GM11168 (cell line): ENCODE results near the gene PDE6C.

ENCODE experiments used
- in situ Hi-C: fragments of 300-500 bp; cut with MboI; formaldehyde crosslinking; loops from one replicate; pipeline ENCODE4 v1.12.0; 2022; ENCODE audit warnings: low sequenced_read_pairs; ENCODE audit not compliant: unreplicated experiment

Gene PDE6C

GRCh38 chr10:93628858-93629257, 16.5 kb downstream of the PDE6C start:
- in situ Hi-C loops: no loop called here

DNA sequence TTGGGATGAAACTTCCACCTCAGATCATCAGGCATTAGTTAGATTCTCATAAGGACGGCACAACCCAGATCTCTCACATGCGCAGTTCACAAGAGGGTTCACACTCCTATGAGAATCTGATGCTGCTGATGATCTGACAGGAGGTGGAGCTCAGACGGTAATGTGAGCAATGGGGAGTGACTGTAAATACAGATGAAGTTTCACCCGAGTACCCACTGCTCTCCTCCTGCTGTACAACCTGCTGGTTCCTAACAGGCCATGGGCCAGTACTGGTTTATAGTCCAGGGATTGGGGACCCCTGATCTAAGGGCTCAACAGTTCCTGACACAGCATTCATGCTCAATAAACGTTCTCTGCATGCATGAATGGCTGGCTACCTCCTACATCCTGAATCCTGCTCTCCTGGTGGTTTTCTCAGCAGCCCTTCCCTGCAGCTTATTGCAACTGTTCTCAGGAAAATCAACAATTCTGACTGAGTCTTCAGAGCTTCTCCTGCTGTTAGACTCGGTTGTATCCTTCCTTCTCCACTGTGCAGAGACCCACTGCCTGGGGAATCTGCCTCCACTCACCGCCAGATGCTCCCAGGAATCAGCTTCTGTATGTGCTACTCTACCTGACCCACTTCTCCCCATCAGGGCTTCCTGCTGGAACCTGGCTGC, 17.4 kb downstream of the PDE6C start:
- in situ Hi-C loops: no loop called here

- in situ Hi-C loops: no loop called here
Measured at GRCh38 chr10:93630625-93631557, 18.6 kb downstream of the PDE6C start.

DNA sequence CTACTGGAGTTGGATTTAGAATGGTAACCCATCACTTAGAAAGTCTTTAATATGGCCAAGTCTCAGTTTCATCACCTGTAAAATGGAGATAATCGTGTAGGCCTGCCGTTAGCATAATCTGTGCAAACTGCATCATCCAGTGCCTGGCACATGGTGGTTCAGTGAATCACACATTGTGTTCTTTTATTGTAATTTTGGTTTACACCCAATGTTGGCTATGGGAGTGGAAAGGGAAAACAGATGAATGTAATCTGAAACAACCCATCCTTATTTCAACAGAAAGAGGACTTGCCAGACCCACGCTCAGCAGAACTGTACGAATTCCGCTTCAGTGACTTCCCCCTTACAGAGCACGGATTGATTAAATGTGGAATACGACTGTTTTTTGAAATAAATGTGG, 27.5 kb downstream of the PDE6C start:
- in situ Hi-C loops: no loop called here

- in situ Hi-C loops: no loop called here
Measured at GRCh38 chr10:93652857-93653256, 40.5 kb downstream of the PDE6C start.

DNA sequence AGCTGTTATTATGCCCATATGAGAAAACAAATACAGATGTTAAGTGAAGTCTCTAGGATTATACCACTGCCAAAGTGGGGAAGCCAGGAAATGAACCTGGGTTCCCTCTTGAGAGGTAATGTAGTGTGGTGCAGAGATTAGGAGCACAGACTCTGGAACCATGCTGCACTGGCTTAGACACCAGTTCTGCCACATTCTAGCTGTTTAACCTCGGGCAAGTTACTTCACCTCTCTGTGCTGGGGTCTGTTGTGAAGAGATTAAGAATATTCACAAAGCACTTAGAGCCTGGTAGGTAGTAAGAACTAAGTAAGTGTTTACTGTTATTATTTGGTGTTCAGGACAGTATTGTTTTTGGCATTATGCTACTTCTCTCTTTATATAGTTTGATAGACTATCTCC, 41.9 kb downstream of the PDE6C start:
- in situ Hi-C loops: no loop called here

DNA sequence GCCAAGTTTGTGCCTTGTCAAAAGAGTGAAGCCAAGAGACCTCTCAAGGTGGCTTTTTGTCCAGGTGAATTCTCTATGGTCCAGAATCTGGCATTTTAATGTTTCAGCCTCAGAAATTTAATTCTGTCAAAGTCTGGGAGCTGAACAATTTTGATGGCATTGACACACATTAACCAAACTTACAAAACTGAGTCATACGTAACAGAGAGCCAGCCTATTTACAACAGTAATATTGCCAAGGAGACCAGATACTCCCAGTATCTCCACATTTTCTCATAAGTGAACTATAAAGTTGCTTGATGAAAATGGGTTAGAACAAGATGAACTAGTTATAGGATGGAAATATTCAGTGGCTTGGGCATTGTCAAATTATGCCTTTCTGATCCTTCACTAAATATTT, 43.8 kb downstream of the PDE6C start:
- in situ Hi-C loops: no loop called here

DNA sequence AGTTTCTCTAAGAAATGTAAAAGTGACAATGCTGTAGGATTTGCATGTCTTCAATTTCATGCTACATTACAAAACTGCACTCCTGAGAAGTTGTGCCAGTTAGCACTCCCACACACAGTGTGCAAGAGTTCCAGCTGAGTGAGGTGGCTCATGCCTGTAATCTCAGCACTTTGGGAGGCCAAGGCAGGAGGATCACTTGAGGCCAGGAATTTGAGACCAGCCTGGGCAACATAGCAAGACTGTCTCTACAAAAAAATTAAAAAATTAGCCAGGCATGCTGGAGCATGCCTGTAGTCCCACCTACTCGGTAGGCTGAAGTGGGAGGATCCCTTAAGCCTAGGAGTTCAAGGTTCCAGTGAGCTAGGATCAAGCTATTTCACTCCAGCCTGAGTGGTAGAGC, 45.4 kb downstream of the PDE6C start:
- in situ Hi-C loops: no loop called here

GRCh38 chr10:93666030-93666429, 53.7 kb downstream of the PDE6C start:
- in situ Hi-C loops: no loop called here

DNA sequence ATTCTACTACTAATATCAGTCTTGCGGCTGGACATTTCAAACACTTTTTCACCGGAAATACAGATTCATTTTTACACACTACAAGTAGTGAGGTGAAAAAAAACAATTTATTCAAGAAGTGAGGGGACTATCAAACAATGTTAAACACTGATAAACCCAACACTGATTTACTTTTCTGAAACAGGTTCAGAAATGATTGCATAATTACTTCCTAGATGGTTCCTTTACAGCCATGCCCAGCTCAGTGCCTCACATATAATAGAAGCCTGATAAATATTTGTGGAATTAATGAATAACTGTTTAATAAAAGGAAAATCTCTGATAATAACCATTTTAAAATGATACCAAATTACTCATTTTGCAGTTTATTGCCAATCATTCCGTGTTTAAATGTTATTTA, 55.5 kb downstream of the PDE6C start:
- in situ Hi-C loops: no loop called here

GRCh38 chr10:93670372-93670771, 58.0 kb downstream of the PDE6C start:
- in situ Hi-C loops: no loop called here

DNA sequence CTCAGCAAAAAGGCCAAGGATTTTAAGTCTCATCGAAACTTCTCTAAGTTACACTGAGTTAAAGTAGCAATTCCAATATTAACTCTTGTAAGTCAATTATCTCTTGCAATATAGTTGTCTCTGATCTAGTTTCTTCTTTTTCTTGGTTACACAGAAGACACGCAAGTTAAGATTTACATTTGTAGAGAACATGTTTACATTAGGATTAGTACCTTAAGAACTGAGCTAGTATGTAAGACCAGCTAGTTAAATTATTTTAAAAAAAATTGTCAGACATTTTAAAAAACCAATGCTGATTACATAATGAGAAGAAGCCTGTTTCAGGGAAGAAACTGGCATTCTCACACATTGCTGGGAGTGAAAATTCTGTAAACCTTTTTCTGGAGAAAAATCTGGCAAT, 58.7 kb downstream of the PDE6C start:
- in situ Hi-C loops: no loop called here

- in situ Hi-C loops: no loop called here
Measured at GRCh38 chr10:93672022-93672678, 59.8 kb downstream of the PDE6C start.

DNA sequence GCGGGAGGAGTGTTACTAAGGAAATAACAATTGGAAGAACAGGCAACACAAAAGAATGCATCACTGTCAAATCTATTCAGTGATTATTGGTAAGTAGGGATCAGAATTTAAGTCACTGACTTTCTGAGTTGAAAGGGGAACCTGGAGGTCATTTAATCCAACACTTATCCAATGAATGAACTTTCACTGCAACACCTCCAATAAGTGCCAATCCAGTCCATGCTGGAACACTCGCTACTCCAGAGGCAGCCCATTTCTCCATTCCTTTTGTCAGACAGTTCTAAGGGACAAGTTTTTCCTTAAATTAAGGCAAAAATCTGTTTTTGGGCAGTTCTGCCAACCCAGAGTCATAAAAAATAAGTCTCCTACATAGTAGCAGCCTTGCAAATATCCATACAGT, 60.6 kb downstream of the PDE6C start:
- in situ Hi-C loops: no loop called here

DNA sequence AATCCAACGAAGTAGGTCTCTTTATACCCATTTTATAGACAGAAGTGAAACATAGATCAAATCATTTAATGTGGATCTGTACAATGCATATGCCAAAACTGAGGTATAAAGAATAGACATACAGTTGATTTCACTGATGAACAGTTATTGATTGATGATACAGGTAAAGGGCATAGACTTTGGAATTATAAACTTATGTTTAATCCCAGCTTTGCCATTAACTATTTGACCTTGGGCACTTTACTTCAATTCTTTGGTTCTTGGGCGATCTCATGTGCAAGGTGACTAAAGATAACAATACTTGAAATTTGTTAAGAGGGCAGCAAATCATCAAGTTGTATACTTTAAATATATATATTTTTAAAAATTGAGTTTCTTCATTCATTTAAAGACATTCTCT, 61.5 kb downstream of the PDE6C start:
- in situ Hi-C loops: no loop called here

GRCh38 chr10:93678386-93678785, 66.0 kb downstream of the PDE6C start:
- in situ Hi-C loops: loop anchor here (5.0 kb wide), 1 partner anchor 126 kb away; no protein-coding TSS in a partner anchor

DNA sequence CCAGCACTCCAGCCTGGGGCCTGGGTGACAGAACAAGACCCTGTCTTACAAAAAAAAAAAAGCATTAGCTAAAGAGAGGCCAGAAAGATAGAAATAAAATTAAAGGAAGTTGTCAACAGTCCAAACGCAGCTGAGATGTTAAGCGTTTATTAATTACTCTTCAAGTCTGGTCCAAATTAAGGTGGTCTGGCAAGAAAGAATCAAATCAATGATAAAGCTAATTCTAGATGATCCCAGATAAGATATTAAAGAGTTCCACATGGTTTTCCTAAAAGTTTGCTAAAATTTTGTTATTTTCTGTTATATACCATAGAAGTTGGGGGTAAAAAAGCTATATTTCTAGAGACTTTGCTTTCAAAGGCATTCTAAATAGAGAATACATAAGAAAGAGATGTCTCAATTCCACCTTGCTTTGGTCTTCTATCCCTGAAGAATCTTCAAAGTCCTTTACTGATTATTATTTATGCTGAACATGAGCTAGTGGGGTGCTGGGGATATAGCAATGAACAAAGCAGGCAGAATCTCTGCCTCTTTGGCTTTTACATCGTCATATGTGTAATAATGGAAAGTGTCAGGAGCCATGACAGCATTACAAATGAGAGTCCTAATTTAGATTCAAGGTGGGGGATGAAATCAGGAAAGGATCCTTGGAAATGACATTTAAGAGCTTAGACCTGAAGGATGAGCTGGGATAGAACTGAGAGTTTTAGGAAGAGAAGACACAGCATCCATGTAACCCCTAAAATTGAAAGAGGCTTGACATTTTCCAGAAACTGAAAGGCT, 66.7 kb downstream of the PDE6C start:
- in situ Hi-C loops: loop anchor here (5.0 kb wide), 1 partner anchor 127 kb away; no protein-coding TSS in a partner anchor

GRCh38 chr10:93680412-93681047, 68.2 kb downstream of the PDE6C start:
- in situ Hi-C loops: no loop called here

GRCh38 chr10:93687737-93688136, 75.4 kb downstream of the PDE6C start:
- in situ Hi-C loops: no loop called here

GRCh38 chr10:93695740-93696139, 83.4 kb downstream of the PDE6C start:
- in situ Hi-C loops: no loop called here
